Skeletal muscle cell (primary cell): Measurements from ENCODE around the gene C14orf93.

Source experiments
- DNase-seq: peaks from one replicate; pipeline ENCODE4 v3.0.0-alpha.2; 2010; ENCODE audit warnings: low read depth
- H3K4me3 ChIP-seq: 2 replicates; pipeline ENCODE4 v1.5.1; 2011; ENCODE audit warnings: low read depth, mild to moderate bottlenecking, control low read depth, low read length, moderate library complexity

Gene C14orf93

DNA sequence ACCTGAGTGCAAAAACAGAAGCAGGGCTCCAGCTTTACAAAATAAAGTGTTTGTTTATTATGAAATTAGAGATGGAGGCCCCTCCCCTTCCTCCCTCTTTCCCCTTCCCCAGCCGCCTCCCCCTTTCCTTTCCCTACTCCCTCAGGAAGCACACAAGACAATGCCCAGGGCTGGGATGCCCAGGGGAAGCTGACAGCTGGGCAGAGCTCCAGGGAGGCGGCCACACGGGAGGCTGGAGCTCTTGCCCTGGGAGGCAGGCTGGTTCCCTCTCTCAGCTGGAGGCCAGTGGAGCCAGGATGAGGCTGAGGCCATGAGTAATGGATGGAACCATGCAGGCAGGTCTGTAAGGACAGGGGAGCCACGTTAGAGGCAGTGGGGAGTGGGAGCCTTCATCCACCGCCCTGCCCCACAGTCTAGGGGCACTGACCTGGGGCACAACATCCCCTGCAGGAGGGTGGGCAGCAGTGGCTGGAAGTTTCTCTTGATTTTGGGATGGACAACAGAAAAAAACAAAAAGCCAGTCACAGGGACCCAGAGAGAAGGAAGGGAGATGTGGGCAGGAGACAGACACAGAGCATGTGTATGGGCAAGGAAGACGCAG lies 37.2 kb upstream of the C14orf93 start:
- no peak for DNase-seq

DNA sequence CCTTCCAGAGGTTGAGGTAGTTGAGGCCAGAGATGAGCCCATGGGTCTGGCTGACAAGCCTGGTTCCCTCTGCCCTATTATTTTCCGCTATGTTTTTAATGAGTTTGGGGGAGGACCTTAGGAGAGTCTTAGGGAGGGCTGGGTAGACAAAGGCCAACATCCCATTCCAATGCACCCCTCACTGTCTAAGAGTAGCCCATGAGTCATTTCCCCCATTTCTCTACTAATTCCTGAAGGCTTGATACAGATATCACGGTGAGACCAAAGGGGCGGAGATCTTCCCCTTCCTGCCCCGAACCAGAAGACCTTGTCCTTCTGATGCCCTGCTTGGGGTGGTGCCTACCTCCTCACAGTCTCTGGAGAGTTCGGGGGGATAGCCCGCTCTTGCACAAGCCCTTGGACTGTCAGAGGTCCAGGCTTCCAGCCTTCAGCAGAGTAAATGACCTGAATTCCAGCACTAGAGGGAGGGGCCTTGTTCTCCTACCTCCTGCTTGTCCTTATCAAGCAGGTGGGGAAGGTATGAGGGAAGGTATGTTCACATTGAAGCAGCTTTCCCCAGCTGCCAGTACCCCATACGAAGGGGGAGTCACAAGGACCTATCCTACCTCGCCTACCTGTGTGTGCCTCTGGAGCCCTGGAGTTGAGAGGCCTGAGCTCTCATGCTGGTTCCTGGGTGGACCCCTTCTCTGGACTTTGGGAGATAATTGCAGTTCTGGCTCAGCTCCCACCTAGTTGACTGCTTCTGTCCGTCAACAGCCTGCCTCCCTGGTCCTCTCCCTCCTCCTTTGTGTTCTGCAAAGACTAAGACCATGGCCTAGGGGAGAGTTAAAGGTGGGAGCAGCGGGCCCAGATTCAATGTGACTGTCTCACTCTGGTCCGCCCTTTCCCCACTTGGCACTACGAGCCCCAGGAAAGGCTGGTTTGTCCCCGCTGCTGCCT lies 35.7 kb upstream of the C14orf93 start:
- no peak for DNase-seq
- H3K4me3 ChIP-seq, result no peak overlapping the region

More for the DNA sequence above, 37.2 kb upstream of the C14orf93 start:
- H3K4me3 ChIP-seq, result no peak overlapping the region

DNA sequence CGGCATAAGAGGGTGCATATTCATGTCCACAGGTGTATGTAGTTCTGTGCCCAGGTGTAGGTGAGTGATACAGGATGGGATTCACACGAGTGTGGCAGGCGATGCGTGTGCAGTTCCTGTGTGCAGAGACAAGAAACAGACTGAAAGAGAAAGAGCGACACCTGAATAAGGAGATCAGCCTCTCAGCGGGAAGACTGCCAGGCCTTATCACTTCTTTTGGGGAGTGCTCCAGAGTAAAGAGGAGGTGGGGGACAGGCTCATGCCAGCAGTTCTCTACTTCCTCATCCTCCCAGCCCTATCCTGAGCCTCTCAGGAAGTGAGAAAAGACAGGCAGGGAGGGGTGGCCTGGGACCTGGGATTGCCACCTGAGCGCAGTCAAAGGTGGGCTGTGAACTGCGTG lies 34.9 kb upstream of the C14orf93 start:
- DNase-seq, result no peak
- H3K4me3 ChIP-seq, result no peak overlapping the region

DNA sequence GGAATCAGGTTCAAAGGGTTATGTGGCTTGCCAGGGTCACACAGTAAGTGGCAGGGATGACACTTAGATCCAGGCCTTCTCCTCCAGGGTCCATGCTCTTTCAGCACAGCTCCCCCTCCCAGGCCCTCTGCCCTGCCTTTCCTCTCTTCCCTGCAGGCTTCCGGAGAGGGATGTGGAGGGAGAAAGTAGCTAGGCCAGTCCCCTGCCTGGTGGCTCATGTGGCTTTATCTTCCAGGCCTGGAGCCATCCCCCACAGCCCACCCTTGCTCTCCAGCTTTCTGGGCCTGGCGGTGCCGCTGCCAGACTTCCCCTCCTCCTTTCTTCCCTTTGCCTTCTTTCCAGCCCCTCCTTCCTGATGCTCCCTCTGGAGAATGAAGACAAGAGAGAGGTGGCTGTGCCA lies 33.8 kb upstream of the C14orf93 start:
- no peak for DNase-seq
- H3K4me3 ChIP-seq, result no peak overlapping the region

DNA sequence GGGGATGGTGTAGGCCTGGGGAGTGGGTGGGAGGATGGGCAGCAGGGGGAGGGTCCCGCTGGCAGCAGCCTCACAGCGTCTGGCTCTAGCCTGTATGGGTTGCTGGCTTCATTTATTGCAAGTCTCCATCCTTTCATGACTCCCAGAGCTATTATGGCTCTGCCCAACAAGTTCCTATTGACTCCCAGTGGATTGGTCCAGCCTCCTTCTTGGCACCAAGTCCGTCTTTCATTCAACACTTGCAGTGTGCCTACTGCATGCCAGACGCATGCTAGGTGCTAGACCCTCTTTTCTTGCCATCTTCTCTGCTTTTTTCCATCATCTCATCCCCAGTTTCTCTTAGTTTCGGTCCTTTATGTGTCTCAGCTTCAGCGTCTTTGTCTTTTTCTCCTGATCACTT lies 33.2 kb upstream of the C14orf93 start:
- no peak overlapping the region for H3K4me3 ChIP-seq

DNA sequence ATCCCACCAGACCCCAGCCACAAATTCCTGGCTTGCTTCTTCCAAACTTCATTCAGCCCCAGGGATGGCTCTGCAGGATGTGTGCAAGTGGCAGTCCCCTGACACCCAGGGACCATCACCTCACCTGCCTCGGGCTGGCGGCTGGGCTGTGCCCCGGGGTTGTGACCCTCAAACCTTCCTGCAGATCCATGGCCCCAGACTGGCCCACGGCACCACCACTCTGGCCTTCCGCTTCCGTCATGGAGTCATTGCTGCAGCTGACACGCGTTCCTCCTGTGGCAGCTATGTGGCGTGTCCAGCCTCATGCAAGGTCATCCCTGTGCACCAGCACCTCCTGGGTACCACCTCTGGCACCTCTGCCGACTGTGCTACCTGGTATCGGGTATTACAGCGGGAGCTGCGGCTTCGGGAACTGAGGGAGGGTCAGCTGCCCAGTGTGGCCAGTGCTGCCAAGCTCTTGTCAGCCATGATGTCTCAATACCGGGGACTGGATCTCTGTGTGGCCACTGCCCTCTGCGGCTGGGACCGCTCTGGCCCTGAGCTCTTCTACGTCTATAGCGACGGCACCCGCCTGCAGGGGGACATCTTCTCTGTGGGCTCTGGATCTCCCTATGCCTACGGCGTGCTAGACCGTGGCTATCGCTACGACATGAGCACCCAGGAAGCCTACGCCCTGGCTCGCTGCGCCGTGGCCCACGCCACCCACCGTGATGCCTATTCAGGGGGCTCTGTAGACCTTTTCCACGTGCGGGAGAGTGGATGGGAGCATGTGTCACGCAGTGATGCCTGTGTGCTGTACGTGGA lies 32.4 kb upstream of the C14orf93 start, which contains the start of gene PSMB11:
Gene PSMB11, plus strand, starts transcription at position 51 of the 804 bp plus-strand sequence. Its CDS starts 14 bp downstream, at position 65.
- no peak for DNase-seq
- H3K4me3 ChIP-seq, result no peak within 1 kb of the TSS

More for the DNA sequence above, 33.2 kb upstream of the C14orf93 start:
- DNase-seq, result no peak

DNA sequence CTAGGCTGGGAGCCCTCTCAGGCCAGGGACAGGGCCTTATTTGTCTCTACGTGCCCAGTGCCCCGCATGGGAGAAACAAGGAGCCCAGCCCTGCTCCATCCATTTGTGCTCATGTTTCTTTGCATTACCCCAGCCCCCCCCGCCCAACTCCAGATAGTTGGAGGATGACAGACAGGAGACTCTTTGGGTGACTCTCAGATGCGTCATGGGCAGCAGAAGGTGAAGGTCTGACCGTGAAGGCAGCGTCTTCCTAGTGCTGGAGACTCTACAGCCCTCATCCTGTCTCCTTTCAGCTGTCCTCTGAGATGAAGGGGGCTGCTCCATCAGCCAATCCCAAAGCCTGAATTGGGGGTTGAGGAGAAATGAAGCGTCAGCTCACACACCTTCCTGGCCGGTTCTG lies 31.8 kb upstream of the C14orf93 start:
- H3K4me3 ChIP-seq, result no peak overlapping the region
- no peak for DNase-seq

DNA sequence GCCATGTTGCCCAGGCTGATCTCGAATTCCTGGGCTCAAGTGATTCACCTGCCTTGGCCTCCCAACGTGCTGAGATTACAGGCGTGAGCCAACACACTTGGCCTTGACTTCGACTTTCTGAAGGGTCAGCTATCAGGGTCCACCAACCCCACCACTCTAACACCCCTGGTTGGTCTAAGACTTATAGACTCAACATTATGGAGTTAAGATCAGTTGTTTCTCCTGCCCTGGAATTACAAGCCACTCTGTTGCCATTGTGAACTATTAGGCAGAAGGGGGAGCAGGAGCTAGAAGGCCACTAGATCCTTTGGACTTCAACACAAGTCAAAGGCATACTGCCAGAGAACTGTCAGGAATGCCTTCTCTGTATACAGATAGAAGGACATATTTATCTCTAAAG lies 30.2 kb upstream of the C14orf93 start:
- DNase-seq, result no peak
- no peak overlapping the region for H3K4me3 ChIP-seq

DNA sequence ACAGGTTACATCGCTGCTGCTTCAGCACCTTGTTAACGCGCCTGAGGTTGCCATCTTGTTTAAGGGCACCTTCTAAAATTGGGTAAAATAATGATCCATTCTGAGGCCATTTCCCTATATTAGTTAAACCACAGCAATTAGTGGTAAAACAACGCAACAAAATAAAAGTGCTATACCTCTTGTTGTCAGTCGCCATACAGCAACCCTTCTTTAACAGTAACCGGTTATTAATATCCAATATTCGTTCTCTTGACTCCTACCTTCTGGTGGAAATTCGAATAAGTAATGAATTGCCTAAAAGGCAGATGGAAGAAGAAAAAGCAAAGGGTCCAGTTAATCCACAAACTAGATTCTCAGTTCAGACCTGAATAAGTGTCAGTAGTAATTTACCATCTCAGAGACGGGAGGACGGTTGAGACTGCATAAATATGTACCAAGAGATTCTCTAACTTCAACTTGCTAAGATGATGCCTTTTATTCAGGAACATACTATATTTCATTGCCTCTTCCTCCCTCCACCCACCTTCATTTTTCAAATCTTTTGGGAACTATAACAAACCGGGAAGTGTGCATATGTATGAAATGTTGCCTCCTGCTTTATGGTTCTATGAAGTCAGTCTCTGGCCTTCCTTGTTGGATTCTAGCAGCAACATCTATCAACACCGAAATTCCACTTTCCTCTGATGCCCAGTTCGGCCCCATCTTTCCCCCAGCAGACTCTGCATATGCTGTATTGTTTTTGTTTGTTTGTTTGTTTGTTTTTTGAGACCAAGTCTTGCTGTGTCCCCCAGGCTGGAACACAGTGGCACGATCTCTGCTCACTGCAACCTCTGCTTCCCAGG lies 25.6 kb upstream of the C14orf93 start:
- peak overlapping the region; percentile 92 for H3K4me3 ChIP-seq
- no peak for DNase-seq

DNA sequence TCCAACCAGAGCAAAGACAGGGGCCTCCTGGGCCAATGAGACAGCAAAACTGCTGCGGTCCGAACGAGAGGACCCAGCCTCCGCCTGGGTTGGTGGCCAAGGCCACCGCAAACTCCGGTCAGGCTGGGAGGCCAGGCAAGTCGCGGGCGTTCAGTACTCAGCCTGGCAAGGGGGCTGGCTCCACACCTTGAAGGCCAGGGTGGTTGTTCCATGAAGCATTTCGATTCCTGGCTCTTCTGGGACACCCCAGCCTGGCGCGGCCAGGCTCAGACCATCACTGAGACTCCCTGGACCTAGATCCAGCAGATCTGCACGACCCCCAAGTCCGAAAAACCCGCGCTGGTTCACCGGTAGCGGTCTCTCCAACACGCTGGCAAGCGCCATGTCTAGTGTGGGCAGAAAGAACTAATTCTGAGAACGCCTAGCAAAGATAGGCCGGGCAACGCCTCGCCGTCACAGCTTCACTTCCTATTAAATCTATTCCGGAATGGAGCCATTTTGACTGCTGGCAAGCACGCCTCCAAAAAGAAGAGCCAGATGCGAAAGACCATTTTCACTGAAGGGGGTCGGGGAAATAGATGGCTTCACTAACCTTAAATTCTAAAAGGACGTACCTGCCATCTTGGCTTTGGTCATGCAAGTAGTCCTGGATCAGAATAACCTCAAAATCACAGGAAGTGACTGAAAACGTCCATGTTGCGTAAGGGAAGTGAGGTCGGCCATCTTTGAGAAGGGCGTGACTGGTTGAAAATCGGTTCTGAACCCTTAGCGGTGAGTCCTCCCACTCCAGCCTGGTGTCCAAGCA lies 24.8 kb upstream of the C14orf93 start, which contains the start of gene PSMB5:
Gene PSMB5, minus strand, starts transcription at position 403 of the 805 bp plus-strand sequence. Its CDS starts 19 bp downstream, at position 384.
- H3K4me3 ChIP-seq, result peak within 1 kb of the TSS; percentile 92
- DNase-seq, result peak; percentile 87

DNA sequence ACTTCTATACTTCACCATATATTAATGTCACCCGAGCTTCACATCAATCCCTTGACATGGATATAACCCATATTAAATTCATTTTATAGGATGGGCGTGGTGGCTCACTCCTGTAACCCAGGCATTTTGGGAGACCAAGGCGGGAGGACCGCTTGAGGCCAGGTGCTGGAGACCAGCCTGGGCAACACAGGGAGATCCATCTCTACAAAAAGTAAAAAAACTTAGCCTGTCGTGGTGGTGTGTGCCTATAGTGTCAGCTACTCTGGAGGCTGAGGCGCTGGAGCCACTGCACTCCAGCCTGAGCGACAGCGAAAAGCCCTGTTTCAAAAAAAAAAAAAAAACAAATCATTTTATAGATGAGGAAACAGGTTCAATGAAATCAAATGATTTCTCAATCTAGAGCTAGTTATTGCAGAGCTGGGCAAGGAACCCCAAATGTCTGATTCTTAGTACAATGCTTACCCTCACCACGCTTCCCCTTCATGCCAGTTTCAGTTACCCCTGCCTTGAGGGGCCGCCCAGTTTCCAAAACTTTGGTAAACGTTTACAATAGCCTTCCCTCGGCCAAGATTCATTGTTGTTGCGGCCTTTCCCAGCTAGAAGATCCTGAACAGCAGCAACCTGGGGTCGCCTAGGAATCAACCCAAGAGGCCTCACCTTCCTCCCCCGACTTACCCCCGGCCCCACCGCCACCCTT lies 24.0 kb upstream of the C14orf93 start:
- peak overlapping the region; percentile 92 for H3K4me3 ChIP-seq

DNA sequence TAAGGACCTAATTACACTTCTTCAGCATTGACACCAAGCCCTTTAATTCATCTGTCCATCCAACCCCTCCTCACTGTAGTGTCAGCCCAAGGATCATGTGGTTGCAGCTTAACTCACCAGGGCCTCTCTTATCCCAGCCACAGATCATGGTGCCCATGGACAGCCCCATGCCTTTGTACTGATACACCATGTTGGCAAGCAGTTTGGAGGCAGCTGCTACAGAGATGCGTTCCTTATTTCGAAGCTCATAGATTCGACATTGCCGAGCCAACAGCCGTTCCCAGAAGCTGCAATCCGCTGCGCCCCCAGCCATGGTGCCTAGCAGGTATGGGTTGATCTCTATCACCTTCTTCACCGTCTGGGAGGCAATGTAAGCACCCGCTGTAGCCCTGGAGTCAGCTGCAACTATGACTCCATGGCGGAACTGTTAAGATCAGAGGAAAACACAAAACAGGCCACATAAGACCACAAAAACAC lies 23.3 kb upstream of the C14orf93 start:
- no peak for DNase-seq
- peak overlapping the region; percentile 92 for H3K4me3 ChIP-seq

More for the DNA sequence above, 24.0 kb upstream of the C14orf93 start:
- no peak for DNase-seq

DNA sequence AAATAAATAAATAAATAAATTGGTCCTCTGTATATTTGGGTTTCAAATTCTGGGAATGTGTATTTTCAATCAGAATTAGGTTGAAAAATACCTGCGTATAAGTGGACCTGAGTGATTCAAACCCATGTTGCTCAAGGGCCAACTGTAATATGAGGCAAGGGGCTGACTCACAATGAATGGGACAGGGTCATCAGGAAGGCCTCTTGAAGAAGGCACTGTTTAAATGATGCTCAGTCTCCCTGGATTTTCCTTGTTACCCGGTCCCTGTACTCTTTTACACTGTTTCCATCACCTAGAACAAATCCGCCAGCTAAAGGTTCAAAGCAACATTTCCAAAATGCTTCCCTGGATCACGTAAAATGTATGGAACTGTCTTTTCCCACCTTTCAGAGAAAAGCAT lies 21.0 kb upstream of the C14orf93 start:
- no peak for DNase-seq
- H3K4me3 ChIP-seq, result no peak overlapping the region

DNA sequence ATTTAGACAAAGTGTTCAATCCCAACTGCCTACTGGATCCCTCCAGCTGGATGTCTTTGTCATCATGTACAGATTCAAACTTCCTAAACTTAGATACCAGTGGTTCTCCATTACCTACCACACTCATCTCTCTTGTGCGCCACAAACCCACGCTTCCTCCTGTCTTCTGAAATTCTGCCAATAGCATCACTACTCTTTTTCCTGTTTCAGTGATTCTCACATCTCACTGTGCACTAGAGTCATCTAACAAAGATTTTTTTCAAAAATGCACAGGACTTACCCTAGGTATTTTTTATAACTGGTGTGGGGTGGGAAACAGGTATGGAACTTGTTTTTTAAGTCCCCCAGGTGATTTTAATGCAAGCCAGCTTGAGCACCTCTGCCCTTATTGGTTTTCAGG lies 18.9 kb upstream of the C14orf93 start:
- no peak for DNase-seq
- H3K4me3 ChIP-seq, result no peak overlapping the region

DNA sequence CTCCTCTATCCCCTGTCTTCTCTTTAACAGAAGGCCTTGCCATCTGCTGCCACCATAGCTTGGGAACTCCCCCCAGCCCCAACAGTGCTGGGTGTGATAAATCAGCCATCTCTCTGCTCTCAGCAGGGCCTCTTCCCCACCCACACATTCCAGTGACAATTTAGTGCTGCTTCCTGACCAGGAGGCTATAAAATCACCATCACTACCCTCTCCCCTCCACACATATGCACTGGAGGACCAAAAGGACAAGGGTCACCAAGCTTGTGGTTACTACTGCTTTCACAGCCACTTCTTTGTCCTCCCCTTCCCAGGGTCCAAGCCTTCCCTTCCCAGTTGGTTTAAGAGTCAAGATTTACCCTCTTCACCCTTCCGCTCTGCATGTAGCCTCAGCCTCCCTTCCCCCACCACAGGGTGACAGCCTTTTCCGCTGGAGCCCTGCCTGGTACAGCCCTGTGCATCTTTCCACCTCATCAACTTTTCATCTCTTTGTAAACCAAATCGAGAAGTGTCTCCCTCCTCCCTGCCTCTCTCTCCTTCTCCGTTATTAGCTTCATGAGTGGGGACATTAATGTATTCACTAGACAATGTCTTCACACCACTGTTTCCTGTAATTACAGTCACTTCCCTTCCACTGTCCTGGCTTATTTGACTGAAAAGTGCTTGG lies 15.3 kb upstream of the C14orf93 start:
- DNase-seq, result no peak
- no peak overlapping the region for H3K4me3 ChIP-seq

DNA sequence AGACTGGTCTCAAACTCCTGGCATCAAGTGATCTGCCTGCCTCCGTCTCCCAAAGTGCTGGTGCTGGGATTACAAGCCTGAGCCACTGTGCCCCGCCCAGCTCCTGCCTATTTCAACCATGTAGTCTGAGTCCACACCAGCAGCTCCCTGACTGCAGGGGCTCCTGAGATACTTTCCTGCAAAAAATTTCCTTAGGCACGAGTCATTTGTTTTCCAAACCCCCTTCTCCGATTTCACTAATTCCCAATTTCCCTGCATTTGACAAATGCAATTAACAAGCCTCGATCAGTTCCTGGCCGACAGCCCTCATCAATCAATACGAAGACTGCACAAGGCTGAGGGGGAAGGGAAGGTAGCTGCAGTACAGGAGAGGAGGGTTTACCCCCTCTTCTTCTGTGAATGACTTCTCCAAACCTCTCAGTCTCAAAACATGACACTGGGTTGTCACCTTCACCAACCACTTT lies 14.7 kb upstream of the C14orf93 start:
- H3K4me3 ChIP-seq, result no peak overlapping the region
- no peak for DNase-seq

DNA sequence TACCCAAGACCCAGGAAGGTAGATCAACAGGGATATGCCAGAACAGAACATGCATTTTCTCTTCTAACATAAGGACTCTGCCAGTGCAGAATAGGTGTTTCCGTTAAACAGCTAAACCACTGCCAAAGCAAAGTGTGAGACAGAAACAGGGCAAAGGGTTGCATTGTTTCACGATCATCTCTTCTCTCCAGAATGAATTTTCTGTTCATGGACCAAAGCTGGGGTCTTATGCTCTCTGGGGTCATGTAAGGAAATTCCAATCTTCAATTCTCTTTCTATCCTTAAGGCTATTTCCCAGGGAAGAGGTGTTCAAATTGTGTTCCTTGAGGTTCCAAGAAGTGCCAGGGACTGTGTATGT lies 13.8 kb upstream of the C14orf93 start:
- H3K4me3 ChIP-seq, result no peak overlapping the region
- no peak for DNase-seq
